WERI-Rb-1 (cell line): Measurements from ENCODE around the gene RFPL3.
"Not testable (repeated sequence)": the region's sequence is repeated elsewhere in the genome, so short reads cannot be mapped to it uniquely, and the experiment has no call there.

Experiments
- DNase-seq: peaks from one replicate; pipeline ENCODE4 v3.0.0-alpha.2; 2020
- H3K27ac ChIP-seq: fragments of 250-450 bp; sonication (Bioruptor Pico); 2 replicates; pipeline ENCODE4 v1.5.1; 2020; ENCODE audit warnings: mild to moderate bottlenecking, moderate library complexity
- H3K27me3 ChIP-seq: fragments of 250-450 bp; sonication (Bioruptor Pico); 2 replicates; pipeline ENCODE4 v1.5.1; 2021; ENCODE audit warnings: mild to moderate bottlenecking, low read depth, moderate library complexity; ENCODE audit not compliant: insufficient read depth, severe bottlenecking
- H3K36me3 ChIP-seq: fragments of 250-450 bp; sonication (Bioruptor Pico); 2 replicates; pipeline ENCODE4 v1.5.1; 2020; ENCODE audit warnings: mild to moderate bottlenecking, moderate library complexity
- H3K4me3 ChIP-seq: 2 replicates; pipeline ENCODE4 v1.5.1; 2011; ENCODE audit warnings: low read depth, mild to moderate bottlenecking, control low read depth, low read length
- H3K9me3 ChIP-seq: fragments of 250-450 bp; sonication (Bioruptor Pico); 2 replicates; pipeline ENCODE4 v1.5.1; 2021; ENCODE audit warnings: mild to moderate bottlenecking, moderate library complexity; ENCODE audit not compliant: severe bottlenecking
- CTCF ChIP-seq: IDR thresholded peaks from 2 replicates; pipeline ENCODE4 v1.5.1; 2011; ENCODE audit warnings: low read depth, mild to moderate bottlenecking, control low read depth, inconsistent platforms, low read length

Gene RFPL3

GRCh38 chr22:32341122-32341740 is 16.4 kb upstream of the RFPL3 start:
- Histone ChIP-seq H3K9me3 (no peaks in the 10 kb centered on the region), H3K27me3 (no peaks in the 10 kb centered on the region), H3K36me3 (no peaks in the 10 kb centered on the region), H3K27ac (no peak overlapping the region), H3K4me3 (no peak overlapping the region)
- TF ChIP-seq CTCF = no peak
- no peak for DNase-seq

GRCh38 chr22:32342977-32343376 is 14.7 kb upstream of the RFPL3 start:
- no peak for TF ChIP-seq CTCF
- Histone ChIP-seq H3K27ac (no peak overlapping the region), H3K27me3 (no peaks in the 10 kb centered on the region), H3K36me3 (no peaks in the 10 kb centered on the region), H3K4me3 (no peak overlapping the region), H3K9me3 (peaks cover 2% of the 10 kb centered on the region)
- DNase-seq = no peak

DNA sequence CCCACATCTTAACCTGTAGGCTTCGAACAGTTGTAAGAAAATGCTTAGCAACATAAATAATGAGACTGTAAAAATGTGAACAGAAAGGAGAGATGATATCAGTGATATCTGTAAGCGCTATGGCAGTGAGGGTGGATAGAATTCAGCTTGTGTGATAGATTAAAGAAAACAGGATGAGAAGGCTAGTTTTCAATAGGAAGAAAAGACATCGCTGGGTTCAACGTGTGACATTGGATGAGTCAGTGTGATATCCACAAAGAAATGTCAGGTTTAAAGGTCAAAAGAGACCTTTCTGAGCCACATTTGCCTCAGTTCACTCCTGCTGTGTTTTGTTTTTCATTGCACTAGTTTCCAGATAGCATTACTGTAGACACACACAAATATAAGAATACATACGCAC is 13.7 kb upstream of the RFPL3 start:
- TF ChIP-seq CTCF = no peak
- no peaks in the 10 kb centered on the region for H3K36me3 ChIP-seq
- DNase-seq = no peak
- H3K27me3 ChIP-seq = no peaks in the 10 kb centered on the region
- no peak overlapping the region for H3K27ac ChIP-seq
- no peak overlapping the region for H3K4me3 ChIP-seq
- H3K9me3 ChIP-seq = peaks cover 2% of the 10 kb centered on the region

DNA sequence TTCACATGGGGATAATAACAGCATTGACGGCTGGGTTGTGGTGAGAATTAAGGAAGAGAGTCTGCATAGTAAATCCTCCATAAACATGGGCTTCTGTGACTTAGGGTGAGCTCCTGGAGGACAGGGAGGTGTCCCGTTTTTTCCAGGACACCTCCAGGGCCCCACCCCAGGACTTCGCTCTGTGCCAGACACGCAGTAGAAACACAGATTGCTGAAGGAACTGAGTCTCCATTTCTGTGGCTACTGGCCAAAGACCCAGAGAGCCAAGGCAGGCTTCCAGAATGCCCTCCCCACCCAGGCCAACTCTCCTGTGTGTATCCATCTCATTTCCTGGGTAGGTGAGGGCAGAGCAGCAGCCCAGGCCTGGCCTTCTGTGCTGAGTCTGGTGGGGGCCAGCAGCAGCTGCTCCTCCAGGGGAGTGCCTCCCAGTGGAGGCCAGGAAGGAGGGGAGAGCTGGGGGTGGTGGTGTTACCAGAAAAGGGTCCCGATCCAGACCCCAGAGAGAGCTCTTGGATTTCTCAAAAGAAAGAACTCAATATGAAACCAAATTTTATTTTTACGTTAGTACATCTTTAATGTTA is 9.5 kb upstream of the RFPL3 start:
- no peak overlapping the region for H3K27ac ChIP-seq
- no peak overlapping the region for H3K4me3 ChIP-seq
- peaks cover 2% of the 10 kb centered on the region for H3K9me3 ChIP-seq
- no peak for TF ChIP-seq CTCF
- no peak for DNase-seq
- H3K27me3 ChIP-seq = no peaks in the 10 kb centered on the region
- no peaks in the 10 kb centered on the region for H3K36me3 ChIP-seq

DNA sequence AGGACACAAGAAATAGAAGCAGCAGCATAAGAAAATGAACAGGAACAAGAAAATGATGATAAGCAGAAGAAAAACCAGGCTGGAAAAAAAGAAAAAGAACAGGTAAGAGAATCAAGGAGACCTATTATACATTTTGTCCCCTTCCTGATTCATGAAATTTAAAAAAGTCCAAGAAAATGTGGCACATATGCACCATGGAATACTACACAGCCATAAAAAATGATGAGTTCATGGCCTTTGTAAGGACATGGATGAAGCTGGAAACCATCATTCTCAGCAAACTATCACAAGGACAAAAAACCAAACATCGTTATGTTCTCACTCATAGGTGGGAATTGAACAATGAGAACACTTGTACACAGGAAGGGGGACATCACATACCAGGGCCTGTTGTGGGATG is 5.8 kb upstream of the RFPL3 start:
- not testable (repeated sequence) for H3K36me3 ChIP-seq, H3K27me3 ChIP-seq, DNase-seq, H3K9me3 ChIP-seq, H3K27ac ChIP-seq, H3K4me3 ChIP-seq

DNA sequence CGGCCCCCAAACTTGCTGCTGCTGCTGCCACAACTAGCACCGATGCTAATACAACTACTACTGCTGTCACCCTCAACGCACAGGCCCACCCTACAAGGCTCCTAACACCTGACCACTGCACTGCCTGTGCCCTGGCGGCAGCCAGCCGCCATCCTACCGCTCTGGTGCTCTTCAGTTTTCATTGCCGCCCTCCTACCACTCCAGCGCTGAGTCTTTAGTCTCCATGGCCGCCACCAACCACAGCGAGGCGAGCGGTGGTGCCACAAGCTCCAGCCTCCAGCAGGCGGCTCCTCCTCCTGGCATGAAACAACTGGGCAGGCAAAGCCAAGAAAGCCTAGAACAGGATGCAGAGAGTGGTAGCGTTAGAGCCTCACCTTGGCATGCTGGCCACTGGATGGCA is 5.0 kb upstream of the RFPL3 start:
- no peaks in the 10 kb centered on the region for H3K27me3 ChIP-seq
- H3K27ac ChIP-seq = no peak overlapping the region
- no peak for DNase-seq
- H3K9me3 ChIP-seq = no peaks in the 10 kb centered on the region
- no peaks in the 10 kb centered on the region for H3K36me3 ChIP-seq
- TF ChIP-seq CTCF = no peak
- no peak overlapping the region for H3K4me3 ChIP-seq
